NT2/D1 (cell line): Measurements from ENCODE around the gene DENND1C.
"Not testable (repeated sequence)": the region's sequence is repeated elsewhere in the genome, so short reads cannot be mapped to it uniquely, and the experiment has no call there.

Source experiments
- SUZ12 ChIP-seq: IDR thresholded peaks from 2 replicates; pipeline ENCODE4 v1.6.1; 2011; ENCODE audit not compliant: insufficient read length, insufficient read depth; ENCODE audit errors: extremely low read depth
- YY1 ChIP-seq: IDR thresholded peaks from 2 replicates; pipeline ENCODE4 v1.6.1; 2011; ENCODE audit not compliant: insufficient read length, insufficient read depth
- ZNF274 ChIP-seq: IDR thresholded peaks from 2 replicates; pipeline ENCODE4 v1.6.1; 2011; ENCODE audit warnings: mild to moderate bottlenecking, low read depth, low read length

- TF ChIP-seq YY1, ZNF274, SUZ12: not testable (repeated sequence)
Observed at GRCh38 chr19:6428692-6429418, 52.7 kb downstream of the DENND1C start.
